Activated CD4-positive, alpha-beta T cell treated with anti-CD3 and anti-CD28 coated beads for 36 hours (primary cell): ENCODE measurements around the gene DCK. TPM values are rescaled to one million over a fixed set of nuclear protein-coding genes. Genes with fewer than 3 reads are reported as not detected.
"Not testable (repeated sequence)": the region's sequence is repeated elsewhere in the genome, so short reads cannot be mapped to it uniquely, and the experiment has no call there.

Experiments
- ATAC-seq: fragments of 200-7000 bp; cut with Tn5 transposase; one replicate; pipeline ENCODE4 v1.10.0; 2021; ENCODE audit warnings: mild to moderate bottlenecking, moderate library complexity
- CTCF ChIA-PET: fragments of 350-600 bp; sonication (Branson Sonifier 250); formaldehyde crosslinking; loops from one replicate; lab custom pipeline; 2021; ENCODE audit warnings: antibody characterized with exemption; lab: Charles Lee
- POLR2A ChIA-PET: fragments of 350-600 bp; sonication (Branson Sonifier 250); formaldehyde crosslinking; loops from one replicate; lab custom pipeline; 2021; ENCODE audit warnings: antibody characterized with exemption, inconsistent platforms; lab: Charles Lee
- DNase-seq: peaks from one replicate; pipeline ENCODE4 v3.0.0-alpha.2; 2020
- H3K27ac Mint-ChIP-seq: one replicate; pipeline ENCODE4 v1.8.0; 2021; ENCODE audit warnings: mixed read lengths
- H3K27me3 Mint-ChIP-seq: one replicate; pipeline ENCODE4 v1.8.0; 2021; ENCODE audit warnings: mixed read lengths
- H3K36me3 Mint-ChIP-seq: one replicate; pipeline ENCODE4 v1.8.0; 2021; ENCODE audit warnings: low read depth, mixed read lengths
- H3K4me1 Mint-ChIP-seq: one replicate; pipeline ENCODE4 v1.8.0; 2021; ENCODE audit warnings: mixed read lengths
- H3K4me3 Mint-ChIP-seq: one replicate; pipeline ENCODE4 v1.8.0; 2021; ENCODE audit warnings: mild to moderate bottlenecking, moderate library complexity, mixed read lengths
- H3K9me3 Mint-ChIP-seq: one replicate; pipeline ENCODE4 v1.8.0; 2021; ENCODE audit warnings: low read depth, mixed read lengths
- intact Hi-C, 2 experiments: fragments of 100-400 bp; cut with DNase I in 1 of 2; cut with micrococcal nuclease in 1 of 2; formaldehyde crosslinking; loops; one replicate each; pipeline versions ENCODE4 v1.14.2 to v1.15.1; 2022 to 2024; cut with DNase I, micrococcal nuclease
- total RNA-seq, 2 experiments: library from RNA; stranded (reverse); gene quantifications; one replicate each; pipeline ENCODE4 v1.2.3, GENCODE V29; 2021

The DCK gene
- total RNA-seq, 2 experiments from 2014 or later, result 29.2 to 34.4 TPM

DNA sequence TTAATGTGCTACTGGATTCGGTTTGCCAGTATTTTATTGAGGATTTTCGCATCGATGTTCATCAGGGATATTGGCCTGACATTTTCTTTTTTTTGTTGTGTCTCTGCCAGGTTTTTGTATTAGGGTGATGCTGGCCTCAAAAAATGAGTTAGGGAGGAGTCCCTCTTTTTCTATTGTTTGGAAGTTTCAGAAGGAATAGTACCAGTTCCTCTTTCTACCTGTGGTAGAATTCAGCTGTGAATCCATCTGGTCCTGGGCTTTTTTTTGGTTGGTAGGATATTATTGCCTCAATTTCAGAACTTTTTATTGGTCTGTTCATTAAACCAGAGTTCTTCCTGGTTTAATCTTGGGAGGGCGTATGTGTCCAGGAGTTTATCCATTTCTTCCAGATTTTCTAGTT is 7.9 kb downstream of the DCK start:
- H3K9me3 Mint-ChIP-seq, result peaks cover 17% of the 10 kb centered on the region
- POLR2A ChIA-PET, result not testable (repeated sequence)
- CTCF ChIA-PET, result interaction anchor here (1.8 to 2.6 kb wide), 2 partner anchors 8 to 24 kb away, joined by 3 to 12 read pairs; no protein-coding TSS in a partner anchor

DNA sequence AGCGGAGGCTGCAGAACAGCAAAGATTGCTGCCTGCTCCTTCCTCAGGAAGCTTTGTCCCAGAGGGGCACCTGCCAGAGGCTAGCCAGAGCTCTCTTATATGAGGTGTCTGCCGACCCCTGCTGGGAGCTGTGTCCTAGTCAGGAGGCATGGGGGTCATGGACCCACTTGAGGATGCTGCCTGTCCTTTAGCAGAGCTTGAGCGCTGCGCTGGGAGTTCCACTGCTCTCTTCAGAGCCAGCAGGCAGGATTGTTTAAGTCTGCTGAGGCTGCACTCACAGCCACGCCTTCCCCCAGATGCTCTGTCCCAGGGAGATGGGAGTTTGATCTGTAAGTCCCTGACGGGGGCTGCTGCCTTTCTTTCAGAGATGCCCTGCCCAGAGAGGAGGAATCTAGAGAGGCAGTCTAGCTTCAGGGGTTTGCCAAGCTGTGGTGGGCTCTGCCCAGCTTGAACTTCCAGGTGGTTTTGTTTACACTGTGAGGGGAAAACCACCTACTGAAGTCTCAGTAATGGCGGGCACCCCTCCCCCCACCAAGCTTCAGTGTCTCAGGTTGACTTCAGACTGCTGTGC is 10.9 kb downstream of the DCK start:
- H3K9me3 Mint-ChIP-seq, result peaks cover 17% of the 10 kb centered on the region
- POLR2A ChIA-PET, result interaction anchor here (0.6 to 2.8 kb wide), 3 partner anchors 8 to 176 kb away, joined by 4 to 13 read pairs (median 6); partner anchors contain the start of gene DCK
- DNase-seq (peak; percentile 79), ATAC-seq (peak; percentile 48)
- H3K4me1 Mint-ChIP-seq, result peaks cover 84% of the 10 kb centered on the region
- CTCF ChIA-PET, result interaction anchor here (0.9 to 1.5 kb wide), 4 partner anchors 8 to 42 kb away, joined by 3 to 6 read pairs (median 3); partner anchors contain the start of gene DCK
- peak overlapping the region; percentile 81 for H3K27ac Mint-ChIP-seq
- intact Hi-C loops, result no loop called here
- peaks cover 45% of the 10 kb centered on the region for H3K36me3 Mint-ChIP-seq
- H3K27me3 Mint-ChIP-seq, result no peaks in the 10 kb centered on the region
- peak overlapping the region; percentile 21 for H3K4me3 Mint-ChIP-seq

More for the DNA sequence above, 7.9 kb downstream of the DCK start:
- H3K27me3 Mint-ChIP-seq, ATAC-seq, H3K4me3 Mint-ChIP-seq, intact Hi-C loops, DNase-seq: not testable (repeated sequence)
- Mint-ChIP-seq H3K27ac (peak overlapping the region; percentile 49), H3K36me3 (peaks cover 62% of the 10 kb centered on the region), H3K4me1 (peaks cover 83% of the 10 kb centered on the region)

DNA sequence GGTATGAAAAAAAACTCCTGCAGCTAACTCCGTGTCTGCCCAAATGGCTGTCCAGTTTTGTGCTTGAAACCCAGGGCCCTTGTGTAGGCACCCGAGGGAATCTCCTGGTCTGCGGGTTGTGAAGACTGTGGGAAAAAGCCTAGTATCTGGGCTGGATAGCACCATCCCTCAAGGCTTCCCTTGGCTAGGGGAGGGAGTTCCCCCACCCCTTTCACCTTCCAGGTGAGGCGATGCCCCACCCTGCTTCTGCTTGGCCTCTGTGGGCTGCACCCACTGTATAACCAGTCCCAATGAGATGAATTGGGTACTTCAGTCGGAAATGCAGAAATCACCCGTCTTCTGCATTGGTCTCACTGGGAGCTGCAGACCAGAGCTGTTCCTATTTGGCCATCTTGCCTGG is 11.6 kb downstream of the DCK start:
- not testable (repeated sequence) for H3K27me3 Mint-ChIP-seq, H3K4me3 Mint-ChIP-seq, ATAC-seq, DNase-seq
- Mint-ChIP-seq H3K36me3 (peaks cover 39% of the 10 kb centered on the region), H3K9me3 (peaks cover 15% of the 10 kb centered on the region), H3K4me1 (peaks cover 84% of the 10 kb centered on the region), H3K27ac (peak overlapping the region; percentile 81)
- CTCF ChIA-PET, result interaction anchor here (1.1 to 1.5 kb wide), 2 partner anchors 9 to 10 kb away, joined by 4 to 6 read pairs; no protein-coding TSS in a partner anchor
- intact Hi-C loops, result loop anchor here in 1 of 2 experiments (5.0 kb wide), 2 partner anchors 168 to 298 kb away; partner anchors contain the start of gene GRSF1
- POLR2A ChIA-PET, result interaction anchor here (0.6 to 2.8 kb wide), 3 partner anchors 9 to 161 kb away, joined by 3 to 13 read pairs (median 6); partner anchors contain the start of gene DCK

DNA sequence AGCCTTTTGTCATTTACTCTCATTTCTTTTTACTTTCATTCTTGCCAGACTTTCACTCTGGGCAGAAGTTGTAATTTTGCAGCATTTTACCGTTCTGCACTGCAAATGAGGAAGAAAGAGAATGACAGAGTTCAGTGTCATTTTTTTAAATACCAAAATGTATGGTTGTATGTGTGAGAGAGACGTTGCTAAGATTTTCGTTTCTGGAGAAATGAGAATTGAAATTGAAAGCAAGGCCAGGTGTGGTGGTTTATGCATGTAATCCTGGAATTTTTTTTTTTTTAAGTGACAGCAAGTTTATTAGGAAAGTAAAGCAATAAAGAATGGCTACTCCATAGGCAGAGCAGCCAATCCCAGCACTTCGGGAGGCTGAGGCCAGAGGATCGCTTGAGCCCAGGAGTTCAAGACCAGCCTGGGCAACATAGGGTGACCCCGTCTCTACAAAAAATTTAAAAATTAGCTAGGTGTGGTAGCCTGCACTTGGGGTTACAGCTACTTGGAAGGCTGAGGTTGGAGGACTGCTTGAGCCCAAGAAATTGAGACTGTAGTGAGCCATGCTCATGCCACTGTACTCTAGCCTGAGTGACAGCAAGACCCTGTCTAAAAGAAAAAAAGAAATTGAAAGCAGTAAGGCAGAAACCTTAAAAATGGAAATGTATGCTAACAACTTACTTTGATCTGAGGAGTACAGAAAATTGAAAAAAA is 12.9 kb downstream of the DCK start:
- DNase-seq (no peak), ATAC-seq (peak; percentile 83)
- Mint-ChIP-seq H3K36me3 (peaks cover 25% of the 10 kb centered on the region), H3K4me1 (peaks cover 80% of the 10 kb centered on the region), H3K4me3 (peak overlapping the region; percentile 25), H3K9me3 (peaks cover 6% of the 10 kb centered on the region), H3K27me3 (no peaks in the 10 kb centered on the region), H3K27ac (peak overlapping the region; percentile 81)
- POLR2A ChIA-PET, result interaction anchor here (0.6 to 2.8 kb wide), 2 partner anchors 12 to 203 kb away, joined by 4 to 13 read pairs; partner anchors contain the start of gene DCK
- CTCF ChIA-PET, result interaction anchor here (0.6 to 6.8 kb wide), 2 partner anchors 11 to 269 kb away, joined by 4 to 67 read pairs; partner anchors contain the start of gene DCK
- intact Hi-C loops, result loop anchor here (1.0 to 5.0 kb wide), 6 partner anchors 12 to 318 kb away; partner anchors contain the start of genes GRSF1 (in 2 of the 2) and UTP3 (in 1 of the 2)

DNA sequence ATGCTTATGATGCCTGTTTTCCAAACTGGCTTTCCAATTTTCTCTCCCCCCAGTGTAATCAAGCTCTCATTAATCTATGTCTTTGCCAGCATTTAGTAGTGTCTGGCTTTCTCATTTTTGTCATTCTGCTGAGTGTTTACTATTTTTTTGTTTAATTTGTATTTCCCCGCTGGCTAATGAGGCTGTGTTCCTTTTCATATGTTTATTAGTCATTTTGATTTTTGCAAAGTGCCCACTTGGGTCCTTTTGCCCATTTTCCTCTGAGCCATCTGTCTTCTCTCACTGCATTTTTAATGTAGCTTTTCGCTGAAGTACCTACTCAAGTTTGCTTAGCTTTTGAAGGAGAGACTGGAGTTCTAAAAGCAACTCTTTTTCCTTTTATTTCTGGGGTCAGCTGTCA is 14.7 kb downstream of the DCK start:
- no peak overlapping the region for H3K4me3 Mint-ChIP-seq
- H3K27ac Mint-ChIP-seq, result peak overlapping the region; percentile 61
- intact Hi-C loops, result loop anchor here in 1 of 2 experiments (5.0 kb wide), 2 partner anchors 171 to 301 kb away; partner anchors contain the start of gene GRSF1
- CTCF ChIA-PET, result interaction anchor here (1.1 to 6.8 kb wide), 8 partner anchors 12 to 321 kb away, joined by 3 to 67 read pairs (median 6); partner anchors contain the start of genes DCK and RUFY3
- no peaks in the 10 kb centered on the region for H3K27me3 Mint-ChIP-seq
- ATAC-seq (no peak), DNase-seq (no peak)
- POLR2A ChIA-PET, result no interaction called here
- H3K9me3 Mint-ChIP-seq, result no peaks in the 10 kb centered on the region
- H3K36me3 Mint-ChIP-seq, result peaks cover 19% of the 10 kb centered on the region
- peaks cover 62% of the 10 kb centered on the region for H3K4me1 Mint-ChIP-seq

DNA sequence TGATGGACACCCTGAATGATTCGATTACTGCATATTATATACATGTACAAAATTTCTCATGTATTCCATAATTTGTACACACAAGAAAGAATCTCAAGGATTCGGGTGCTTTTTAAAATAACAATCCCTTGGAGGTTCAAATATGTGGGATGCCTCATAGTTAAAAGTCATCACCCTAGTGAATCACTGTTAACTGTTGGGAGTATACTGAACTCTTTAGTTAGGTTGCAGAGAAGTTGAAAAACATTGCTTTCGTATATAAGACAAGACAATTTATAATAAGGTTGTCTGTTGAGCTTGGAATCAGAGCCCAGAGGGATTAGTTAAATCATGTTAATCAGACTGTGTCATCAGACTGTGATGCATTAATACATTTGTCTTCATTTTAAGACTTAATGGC is 15.6 kb downstream of the DCK start:
- ATAC-seq, result no peak
- Mint-ChIP-seq H3K36me3 (peaks cover 17% of the 10 kb centered on the region), H3K9me3 (no peaks in the 10 kb centered on the region), H3K4me1 (peaks cover 53% of the 10 kb centered on the region), H3K27me3 (no peaks in the 10 kb centered on the region), H3K4me3 (no peak overlapping the region), H3K27ac (peak overlapping the region; percentile 61)
- ChIA-PET CTCF (interaction anchor here (1.4 to 6.8 kb wide), 7 partner anchors 8 to 287 kb away, joined by 3 to 67 read pairs (median 11); partner anchors contain the start of genes DCK and RUFY3), POLR2A (interaction anchor here (0.5 kb wide), 1 partner anchor 147 kb away, joined by 3 read pairs; no protein-coding TSS in a partner anchor)
- DNase-seq, result no peak
- intact Hi-C loops, result loop anchor here (1.0 to 5.0 kb wide), 4 partner anchors 107 to 357 kb away; partner anchors contain the start of genes GRSF1 (in 1 of the 2) and MOB1B (in 1 of the 2)

DNA sequence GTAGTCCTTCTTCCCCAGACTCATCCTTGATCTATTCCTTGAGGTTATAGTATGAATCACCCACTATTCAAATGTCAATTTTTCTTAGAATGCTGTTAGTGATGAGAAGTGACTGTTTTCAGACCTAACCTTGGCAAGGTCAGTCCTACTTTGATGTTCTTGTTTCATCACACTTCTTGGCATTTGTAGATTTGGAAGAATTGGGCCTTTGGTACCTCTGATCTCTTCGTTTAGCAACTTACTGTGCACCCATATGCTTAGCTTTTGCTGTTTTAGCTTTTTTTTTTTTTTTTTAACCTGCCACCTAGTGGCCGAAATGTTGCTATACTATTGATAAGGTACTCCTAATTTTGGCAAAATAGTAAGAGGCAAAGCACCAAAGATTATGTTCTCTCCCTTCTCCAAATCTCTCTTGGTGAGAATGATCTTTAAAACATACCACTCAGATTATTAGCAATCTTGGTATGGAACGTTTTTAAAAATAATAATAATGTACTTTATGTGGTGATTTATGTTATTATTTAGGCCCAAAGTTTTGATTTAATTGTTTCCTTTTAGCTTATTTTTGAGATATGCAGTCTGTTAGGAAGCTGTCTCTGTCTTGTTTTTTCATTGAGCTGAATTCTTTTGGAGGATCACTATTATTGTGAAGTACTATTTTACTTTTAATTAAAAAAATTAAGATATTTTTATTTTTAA is 16.6 kb downstream of the DCK start:
- H3K27ac Mint-ChIP-seq, result peak overlapping the region; percentile 61
- no peaks in the 10 kb centered on the region for H3K9me3 Mint-ChIP-seq
- intact Hi-C loops, result loop anchor here (1.0 to 5.0 kb wide), 7 partner anchors 16 to 408 kb away; partner anchors contain the start of genes DCK (in 1 of the 2), GRSF1 (in 1 of the 2) and MOB1B (in 1 of the 2)
- H3K4me1 Mint-ChIP-seq, result peaks cover 44% of the 10 kb centered on the region
- ChIA-PET POLR2A (interaction anchor here (0.6 kb wide), 1 partner anchor 172 kb away, joined by 4 read pairs; no protein-coding TSS in a partner anchor), CTCF (interaction anchor here (0.5 to 6.8 kb wide), 22 partner anchors 9 to 1240 kb away, joined by 3 to 67 read pairs (median 4); partner anchors contain the start of genes DCK, GRSF1, MOB1B and RUFY3)
- ATAC-seq (peak; percentile 27), DNase-seq (no peak)
- H3K4me3 Mint-ChIP-seq, result peak overlapping the region; percentile 21
- peaks cover 20% of the 10 kb centered on the region for H3K36me3 Mint-ChIP-seq
- no peaks in the 10 kb centered on the region for H3K27me3 Mint-ChIP-seq

DNA sequence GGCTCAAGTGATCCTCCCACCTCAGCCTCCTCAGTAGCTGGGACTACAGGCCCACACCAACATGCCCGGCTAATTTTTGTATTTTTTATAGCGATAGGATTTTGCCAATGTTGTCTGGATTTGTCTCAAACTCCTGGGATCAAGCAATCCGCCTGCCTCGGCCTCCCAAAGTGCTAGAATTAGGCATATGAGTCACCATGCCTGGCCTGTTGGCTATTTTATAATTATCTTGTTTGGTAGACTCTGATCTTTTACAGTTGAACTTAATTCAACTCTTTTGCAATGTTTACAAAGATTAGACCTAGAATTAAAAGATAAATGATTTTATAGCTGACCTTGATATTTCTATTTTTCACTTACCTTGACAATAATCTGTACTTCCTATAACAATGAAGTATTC is 18.0 kb downstream of the DCK start:
- H3K4me3 Mint-ChIP-seq, result no peak overlapping the region
- ChIA-PET POLR2A (no interaction called here), CTCF (interaction anchor here (0.6 to 6.8 kb wide), 3 partner anchors 16 to 211 kb away, joined by 3 to 67 read pairs (median 5); partner anchors contain the start of genes DCK and MOB1B)
- ATAC-seq, result no peak
- H3K27ac Mint-ChIP-seq, result no peak overlapping the region
- intact Hi-C loops, result loop anchor here in 1 of 2 experiments (5.0 kb wide), 1 partner anchor 409 kb away; no protein-coding TSS in a partner anchor
- DNase-seq, result no peak
- H3K9me3 Mint-ChIP-seq, result peaks cover 5% of the 10 kb centered on the region
- no peaks in the 10 kb centered on the region for H3K27me3 Mint-ChIP-seq
- peaks cover 37% of the 10 kb centered on the region for H3K4me1 Mint-ChIP-seq
- H3K36me3 Mint-ChIP-seq, result peaks cover 23% of the 10 kb centered on the region

DNA sequence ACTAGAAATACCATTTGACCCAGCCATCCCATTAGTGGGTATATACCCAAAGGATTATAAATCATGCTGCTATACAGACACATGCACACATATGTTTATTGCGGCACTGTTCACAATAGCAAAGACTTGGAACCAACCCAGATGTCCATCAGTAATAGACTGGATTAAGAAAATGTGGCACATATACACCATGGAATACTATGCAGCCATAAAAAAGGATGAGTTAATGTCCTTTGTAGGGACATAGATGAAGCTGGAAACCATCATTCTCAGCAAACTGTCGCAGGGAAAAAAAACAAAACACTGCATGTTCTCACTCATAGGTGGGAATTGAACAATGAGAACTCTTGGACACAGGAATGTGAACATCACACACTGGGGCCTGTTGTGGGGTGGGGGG is 23.9 kb downstream of the DCK start:
- H3K27me3 Mint-ChIP-seq, intact Hi-C loops, DNase-seq, H3K9me3 Mint-ChIP-seq, CTCF ChIA-PET, POLR2A ChIA-PET, H3K27ac Mint-ChIP-seq, ATAC-seq, H3K4me1 Mint-ChIP-seq, H3K4me3 Mint-ChIP-seq: not testable (repeated sequence)
- peaks cover 28% of the 10 kb centered on the region for H3K36me3 Mint-ChIP-seq

DNA sequence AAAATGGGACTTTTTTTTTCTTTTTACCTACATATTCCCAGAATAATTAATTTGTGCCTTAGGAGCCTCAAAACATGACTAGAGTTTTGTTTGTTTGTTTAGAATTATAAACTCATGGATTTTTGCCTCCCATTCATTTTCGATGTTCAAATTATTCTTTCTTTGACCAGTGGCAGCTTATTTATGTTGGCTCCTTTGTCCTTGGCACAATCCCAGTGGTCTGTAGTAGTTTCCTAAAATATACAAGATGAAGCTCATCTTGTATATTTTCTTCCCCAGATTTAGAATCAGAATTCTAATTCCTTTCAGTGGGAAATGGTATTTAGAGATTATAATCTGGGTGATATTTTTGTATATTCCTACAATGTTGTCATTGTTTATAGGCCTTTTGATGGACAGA is 27.2 kb downstream of the DCK start:
- no peaks in the 10 kb centered on the region for H3K27me3 Mint-ChIP-seq
- intact Hi-C loops, result no loop called here
- no peak overlapping the region for H3K27ac Mint-ChIP-seq
- DNase-seq (no peak), ATAC-seq (no peak)
- H3K4me3 Mint-ChIP-seq, result no peak overlapping the region
- POLR2A ChIA-PET, result no interaction called here
- peaks cover 5% of the 10 kb centered on the region for H3K9me3 Mint-ChIP-seq
- CTCF ChIA-PET, result interaction anchor here (3.7 kb wide), 1 partner anchor 11 kb away, joined by 17 read pairs; no protein-coding TSS in a partner anchor
- peaks cover 4% of the 10 kb centered on the region for H3K4me1 Mint-ChIP-seq
- H3K36me3 Mint-ChIP-seq, result peaks cover 25% of the 10 kb centered on the region
